Fibroblast of peridontal ligament (primary cell): ENCODE measurements around the gene GARNL3.

Source experiments
- DNase-seq: peaks from one replicate; pipeline ENCODE4 v3.0.0-alpha.2; 2010; ENCODE audit errors: extremely low read depth

Gene GARNL3

DNA sequence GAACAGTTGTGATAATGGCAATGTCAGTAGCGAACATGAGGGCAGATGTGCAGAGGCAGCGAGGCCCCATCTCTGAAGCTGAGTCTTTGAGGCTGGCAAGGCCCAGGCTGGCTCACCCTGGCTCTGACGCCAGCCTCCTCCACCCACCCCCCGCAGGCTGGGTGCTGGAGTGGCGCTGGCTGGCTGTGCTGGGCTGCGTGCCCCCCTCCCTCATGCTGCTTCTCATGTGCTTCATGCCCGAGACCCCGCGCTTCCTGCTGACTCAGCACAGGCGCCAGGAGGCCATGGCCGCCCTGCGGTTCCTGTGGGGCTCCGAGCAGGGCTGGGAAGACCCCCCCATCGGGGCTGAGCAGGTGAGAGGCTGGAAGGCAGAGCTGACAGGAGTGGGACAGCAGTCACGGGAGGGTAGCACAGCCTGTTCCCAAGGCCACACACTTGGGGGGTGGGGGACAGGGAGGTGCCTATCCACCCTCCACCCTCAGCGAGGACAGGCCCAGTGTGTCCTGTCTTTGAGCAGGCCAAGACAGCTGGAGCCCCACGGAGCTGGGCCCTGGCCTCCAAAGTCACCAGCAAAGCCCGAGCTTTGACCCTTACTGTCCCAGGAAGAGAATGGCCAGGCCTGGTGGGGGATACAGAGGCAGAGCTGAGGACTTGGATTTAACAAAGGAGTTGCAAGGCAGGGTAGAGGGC is 138.0 kb downstream of the GARNL3 start:
- no peak for DNase-seq

DNA sequence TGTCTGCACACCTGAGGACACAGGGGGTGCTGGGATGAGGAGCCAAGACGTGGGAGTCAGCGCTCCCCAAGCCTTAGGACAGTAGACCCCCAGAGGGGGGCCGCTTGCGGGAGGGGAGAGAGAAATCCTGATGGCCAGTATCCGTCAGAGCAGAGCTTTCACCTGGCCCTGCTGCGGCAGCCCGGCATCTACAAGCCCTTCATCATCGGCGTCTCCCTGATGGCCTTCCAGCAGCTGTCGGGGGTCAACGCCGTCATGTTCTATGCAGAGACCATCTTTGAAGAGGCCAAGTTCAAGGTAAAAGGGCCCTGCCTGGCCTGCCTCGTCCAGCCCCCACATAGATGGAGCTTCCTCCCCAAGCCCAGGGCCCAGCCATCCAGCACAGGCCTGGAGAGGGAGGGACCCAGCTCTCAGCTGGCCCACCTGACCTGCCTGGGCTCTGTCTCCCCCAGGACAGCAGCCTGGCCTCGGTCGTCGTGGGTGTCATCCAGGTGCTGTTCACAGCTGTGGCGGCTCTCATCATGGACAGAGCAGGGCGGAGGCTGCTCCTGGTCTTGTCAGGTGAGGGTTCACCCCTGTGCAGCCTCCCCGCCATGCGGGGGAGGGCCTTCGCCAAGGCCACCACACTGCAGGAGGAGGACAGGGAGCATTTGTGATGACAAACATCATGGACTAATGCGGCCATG is 139.1 kb downstream of the GARNL3 start:
- DNase-seq, result no peak

DNA sequence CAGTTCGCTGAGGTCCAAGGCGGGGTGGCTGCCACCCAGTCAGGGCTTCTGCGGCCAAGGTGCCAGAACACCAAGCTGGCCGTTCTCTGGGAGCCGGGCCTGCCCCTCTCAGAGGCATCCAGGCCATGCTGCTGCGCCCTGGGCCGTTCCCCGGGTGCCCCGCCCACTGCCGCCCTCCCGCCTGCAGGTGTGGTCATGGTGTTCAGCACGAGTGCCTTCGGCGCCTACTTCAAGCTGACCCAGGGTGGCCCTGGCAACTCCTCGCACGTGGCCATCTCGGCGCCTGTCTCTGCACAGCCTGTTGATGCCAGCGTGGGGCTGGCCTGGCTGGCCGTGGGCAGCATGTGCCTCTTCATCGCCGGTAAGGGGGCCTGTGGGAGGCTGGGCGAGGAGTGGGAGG is 140.1 kb downstream of the GARNL3 start:
- no peak for DNase-seq

DNA sequence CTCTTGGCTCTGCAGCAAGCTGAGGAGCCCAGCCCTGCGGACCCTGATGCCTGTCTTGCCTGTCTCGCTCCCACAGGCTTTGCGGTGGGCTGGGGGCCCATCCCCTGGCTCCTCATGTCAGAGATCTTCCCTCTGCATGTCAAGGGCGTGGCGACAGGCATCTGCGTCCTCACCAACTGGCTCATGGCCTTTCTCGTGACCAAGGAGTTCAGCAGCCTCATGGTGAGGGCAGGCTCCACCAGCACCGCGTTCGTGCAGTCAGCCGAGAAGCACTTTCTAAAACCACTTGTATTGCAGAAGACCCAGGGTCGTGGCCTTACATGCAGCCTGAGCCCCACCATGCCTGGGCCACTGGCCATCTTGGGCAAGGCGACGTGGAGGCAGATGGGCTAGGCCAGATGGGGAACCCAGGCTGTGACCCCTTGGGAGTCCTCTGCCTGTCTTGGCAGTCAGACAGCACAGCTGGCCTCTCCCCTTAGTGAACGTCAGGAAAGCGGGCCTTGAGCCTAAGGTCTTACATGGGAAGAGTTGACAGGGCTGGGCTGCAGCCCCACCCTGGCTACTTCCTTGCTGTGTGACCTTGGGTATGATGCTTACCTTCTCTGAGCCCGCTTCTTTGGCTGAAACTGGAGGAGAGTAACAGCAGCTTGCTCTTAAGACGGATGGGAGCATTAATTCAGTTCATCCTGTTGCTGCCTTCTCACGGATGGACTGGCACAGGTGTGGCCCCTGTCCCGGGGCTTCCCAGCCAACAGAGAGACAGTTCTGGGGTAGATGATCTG is 141.0 kb downstream of the GARNL3 start:
- no peak for DNase-seq

DNA sequence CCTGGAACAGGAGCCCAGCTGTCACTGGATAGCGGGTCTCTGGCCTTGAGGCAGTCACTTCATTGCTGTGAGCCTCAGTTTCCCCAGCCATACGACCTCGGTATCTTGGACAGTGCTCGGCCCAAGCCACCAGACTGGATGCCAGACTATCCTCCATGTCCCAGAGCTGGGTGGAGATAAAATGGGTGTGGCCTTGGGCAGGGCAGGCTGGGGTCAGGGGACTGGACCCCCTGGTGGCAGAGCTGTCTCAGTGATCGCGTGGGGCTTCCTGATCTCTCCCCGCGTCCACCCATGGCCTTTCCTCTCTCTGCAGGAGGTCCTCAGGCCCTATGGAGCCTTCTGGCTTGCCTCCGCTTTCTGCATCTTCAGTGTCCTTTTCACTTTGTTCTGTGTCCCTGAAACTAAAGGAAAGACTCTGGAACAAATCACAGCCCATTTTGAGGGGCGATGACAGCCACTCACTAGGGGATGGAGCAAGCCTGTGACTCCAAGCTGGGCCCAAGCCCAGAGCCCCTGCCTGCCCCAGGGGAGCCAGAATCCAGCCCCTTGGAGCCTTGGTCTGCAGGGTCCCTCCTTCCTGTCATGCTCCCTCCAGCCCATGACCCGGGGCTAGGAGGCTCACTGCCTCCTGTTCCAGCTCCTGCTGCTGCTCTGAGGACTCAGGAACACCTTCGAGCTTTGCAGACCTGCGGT is 142.4 kb downstream of the GARNL3 start:
- DNase-seq, result no peak

DNA sequence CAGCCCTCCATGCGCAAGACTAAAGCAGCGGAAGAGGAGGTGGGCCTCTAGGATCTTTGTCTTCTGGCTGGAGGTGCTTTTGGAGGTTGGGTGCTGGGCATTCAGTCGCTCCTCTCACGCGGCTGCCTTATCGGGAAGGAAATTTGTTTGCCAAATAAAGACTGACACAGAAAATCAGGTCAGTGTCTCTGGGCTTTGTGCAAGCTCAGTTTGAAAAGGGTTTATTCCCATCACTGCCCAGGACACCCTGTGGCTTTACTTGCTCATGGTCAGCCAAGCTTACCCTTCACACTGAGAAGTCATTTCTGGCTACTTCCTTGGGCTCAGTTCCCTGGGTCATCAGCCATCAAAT is 142.9 kb downstream of the GARNL3 start:
- no peak for DNase-seq

DNA sequence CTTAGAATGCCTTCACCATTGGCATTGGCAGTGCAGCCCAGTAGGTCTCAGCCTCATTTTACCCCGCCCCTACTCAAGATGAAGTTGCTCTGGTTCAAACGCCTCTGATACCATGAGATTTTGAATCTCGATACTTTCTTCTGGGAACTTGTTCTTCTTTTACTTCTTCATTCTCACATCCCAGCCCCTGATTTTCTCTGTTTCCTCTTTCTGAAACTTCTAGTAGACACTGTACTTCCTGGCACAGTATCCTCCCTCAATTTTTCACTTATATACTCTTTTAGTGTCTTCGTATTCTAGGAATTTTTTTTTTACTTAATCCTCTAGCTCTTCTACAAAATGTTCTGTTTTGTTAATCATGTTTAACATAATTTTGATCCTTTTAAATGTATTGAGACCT is 146.5 kb downstream of the GARNL3 start:
- no peak for DNase-seq

DNA sequence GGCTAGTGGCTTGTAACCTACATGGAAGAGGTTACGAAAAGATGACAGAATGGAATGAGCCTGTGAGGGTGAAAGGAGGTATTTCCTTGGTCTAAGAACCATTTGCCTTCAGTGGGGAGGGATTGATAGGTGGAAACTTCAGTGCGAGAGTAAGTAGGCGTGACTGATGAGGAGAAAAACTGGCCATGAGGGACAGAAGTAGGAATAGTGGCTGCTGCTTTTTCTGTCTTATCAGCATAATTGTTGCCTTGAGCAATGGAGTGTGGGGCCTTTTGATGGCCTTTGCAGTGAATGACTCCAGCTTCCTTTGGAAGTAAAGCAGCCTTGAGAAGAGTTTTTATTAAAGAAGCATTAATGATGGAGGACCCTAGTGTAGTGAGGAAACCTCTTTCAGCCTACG is 150.6 kb downstream of the GARNL3 start:
- no peak for DNase-seq

DNA sequence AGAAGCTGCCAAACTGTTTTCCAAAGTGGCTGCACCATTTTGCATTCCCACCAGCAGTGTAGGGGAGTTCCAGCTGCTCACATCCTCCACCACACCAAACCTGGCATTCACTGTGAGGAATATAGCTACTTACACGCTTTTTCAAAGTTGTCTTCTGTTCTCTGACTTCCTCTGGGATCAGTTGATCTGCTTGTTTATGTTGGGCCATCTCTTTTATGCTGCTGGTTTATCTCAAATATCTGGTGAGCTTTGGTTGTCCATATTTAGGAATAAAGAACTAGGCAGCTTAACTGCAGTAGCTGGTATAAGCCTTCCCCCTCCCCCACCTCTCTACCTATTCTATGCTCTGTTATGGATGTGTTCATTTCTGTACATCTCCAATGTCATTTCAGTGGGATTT is 151.1 kb downstream of the GARNL3 start:
- DNase-seq, result no peak

DNA sequence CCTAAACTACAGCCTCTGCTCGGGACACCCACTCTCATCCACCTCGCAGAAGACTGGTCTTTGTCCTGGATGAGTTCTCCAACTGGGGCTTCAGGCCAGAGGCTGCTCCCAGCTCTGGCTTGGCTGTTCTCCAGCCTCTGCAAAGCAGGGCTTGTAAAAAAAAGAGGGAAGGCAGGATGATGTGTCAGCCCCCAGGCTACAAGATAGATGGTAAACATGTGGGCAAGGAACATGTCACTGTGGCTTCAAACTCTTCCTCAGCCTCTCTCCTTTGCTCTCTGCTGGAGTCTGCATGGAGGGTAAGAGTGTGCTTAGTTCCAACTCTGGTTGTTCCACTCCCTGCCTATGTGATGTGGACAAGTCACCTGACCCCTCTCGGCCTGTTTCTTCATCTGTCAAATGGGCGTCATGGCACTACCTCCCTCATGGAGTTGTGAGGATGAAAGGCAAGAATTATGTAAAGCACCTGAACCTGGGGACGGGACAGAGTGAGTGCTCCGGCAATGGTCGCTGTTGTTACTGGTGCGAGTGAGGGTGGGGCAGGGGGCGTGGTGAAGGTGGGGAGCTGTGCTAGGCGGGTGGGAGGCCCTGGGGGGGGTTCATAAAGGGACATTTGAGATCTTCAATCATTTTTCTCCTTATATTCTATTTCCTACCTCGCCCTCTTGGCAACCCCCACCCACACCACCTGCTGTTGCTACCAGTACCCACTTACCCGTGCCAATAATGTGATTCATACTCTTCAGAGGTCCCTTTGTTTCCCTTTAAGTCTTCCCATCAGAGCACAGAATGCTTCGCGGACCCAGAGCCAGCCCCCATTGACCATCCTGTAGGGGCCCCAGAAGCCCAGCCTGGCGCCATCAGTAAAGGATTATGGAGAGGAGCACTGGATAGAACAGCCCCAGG is 152.8 kb downstream of the GARNL3 start:
- DNase-seq, result peak; percentile 23

DNA sequence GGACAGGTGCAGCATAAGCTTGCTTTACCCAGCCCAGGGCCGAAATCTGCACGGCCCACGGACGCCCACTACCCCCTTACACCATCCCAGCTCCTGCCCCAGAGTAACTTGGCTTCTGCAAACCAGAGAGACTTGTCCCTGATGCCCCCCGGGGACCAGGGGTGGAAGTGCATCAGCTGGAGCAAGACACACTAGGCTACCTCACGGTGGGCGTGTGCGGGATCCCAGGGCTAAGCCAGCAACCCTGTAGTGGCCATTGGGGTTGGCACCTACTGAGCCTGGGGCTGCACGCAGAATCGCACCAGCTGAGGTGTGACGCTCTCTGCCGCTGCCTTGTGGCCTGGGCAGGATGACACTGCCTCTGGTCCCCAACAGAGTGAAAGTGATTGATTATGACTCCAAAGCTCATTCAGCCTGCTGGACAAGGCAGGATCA is 153.5 kb downstream of the GARNL3 start:
- no peak for DNase-seq

DNA sequence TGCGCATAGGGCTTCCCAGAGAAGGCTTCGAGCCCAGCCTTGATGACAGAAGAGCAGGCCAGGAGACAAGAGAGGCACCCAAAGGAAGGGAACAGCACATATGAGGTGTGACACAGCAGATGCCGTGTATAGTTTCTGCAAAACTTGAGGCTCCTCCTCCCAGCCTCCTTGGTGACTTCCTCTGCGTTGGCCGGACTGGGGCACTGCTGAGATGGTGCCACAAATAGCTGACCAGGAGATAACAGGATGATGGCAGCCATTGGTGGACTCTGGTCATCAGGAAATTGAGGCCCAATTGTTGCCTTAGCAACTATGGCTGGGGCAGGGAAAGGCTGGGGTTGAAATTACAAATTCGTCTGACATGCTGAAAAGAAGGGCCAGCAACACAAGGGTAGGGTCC is 154.8 kb downstream of the GARNL3 start:
- DNase-seq, result no peak

DNA sequence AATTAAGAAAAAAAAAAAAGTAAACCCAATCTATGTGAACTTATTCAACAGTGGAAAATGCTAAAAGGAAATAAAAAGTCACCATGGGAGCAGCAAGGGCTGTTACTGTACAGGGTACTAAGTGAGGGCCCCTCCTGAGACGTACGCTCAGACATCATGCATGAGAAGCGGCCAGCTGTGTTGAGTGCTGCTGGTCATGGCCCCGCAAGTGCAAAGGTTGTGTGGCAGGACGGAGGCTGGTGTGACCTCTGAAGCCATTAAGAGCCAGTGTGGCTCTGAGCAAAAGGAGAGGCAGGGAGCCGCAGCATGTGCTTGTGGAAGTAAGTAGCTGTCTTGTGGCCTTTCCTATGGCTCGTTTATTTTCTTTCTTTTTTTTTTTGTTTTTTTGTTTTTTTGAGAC is 156.5 kb downstream of the GARNL3 start:
- no peak for DNase-seq

DNA sequence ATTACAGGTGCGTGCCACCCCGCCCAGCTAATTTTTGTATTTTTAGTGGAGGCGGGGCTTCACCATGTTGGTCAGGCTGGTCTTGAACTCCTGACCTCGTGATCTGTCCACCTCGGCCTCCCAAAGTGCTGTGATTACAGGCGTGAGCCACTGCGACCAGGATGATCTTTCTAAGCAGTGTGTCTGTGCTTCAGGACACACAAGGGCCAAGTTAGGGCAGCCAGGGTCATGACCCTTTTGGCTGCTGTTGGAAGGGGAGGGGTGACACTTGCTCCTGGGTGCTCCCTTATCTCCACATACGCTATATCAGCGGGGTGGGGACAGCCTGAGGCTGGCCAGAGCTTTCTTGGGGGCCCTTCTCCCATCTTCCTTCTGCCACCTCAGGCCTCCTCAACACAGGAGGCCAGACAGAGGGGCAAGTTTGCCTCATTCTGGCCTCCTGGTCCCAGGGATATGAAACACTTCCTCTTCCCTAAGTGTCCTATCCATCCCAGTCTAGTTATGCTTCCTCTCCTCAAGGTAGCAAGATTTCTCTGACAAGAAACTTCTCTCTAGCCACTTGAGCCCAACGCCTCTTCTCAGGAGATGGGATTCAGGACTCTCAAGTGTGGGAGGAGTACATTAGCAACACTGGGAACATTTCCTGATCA is 157.7 kb downstream of the GARNL3 start:
- DNase-seq, result no peak

DNA sequence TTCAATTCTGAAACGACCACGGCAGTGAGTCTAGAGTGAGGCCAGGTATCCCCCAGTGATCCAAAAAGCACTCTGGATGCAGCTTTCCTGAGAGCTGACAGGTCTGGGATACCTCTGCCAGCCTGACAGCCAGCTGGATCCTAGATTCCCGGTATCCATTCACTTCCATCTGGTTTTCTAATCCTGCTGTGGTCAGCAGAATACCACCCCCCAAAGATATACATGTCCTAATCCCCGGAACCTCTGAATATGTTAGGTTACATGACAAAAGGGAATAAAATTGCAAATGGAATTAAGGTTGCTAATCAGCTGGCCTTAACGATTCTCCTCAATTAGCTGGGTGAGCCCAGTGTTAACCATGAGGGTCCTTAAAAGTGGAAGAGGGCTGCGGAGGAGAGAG is 158.2 kb downstream of the GARNL3 start:
- DNase-seq, result no peak

DNA sequence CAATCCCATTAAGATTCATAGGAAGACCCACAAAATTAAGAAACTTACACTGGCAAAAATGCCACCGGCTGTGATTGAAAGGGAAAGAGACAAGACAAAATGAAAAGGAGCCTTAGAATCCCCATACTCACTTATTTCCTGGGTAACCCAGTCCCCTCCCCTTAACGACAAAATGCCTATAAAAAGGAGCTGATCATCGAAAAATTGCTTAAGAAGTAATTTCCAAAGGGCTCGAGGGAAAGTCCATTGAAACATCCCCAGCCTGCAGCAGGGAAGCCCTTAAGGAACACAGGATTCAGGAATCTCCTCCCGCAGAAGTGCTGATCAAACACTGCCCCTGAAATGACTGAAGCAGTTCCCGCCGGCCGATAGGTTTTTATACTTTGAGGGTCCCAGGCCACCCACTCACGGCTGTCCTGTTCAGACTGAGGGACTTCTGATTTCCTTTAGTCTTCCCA is 158.9 kb downstream of the GARNL3 start:
- DNase-seq, result peak; percentile 33

DNA sequence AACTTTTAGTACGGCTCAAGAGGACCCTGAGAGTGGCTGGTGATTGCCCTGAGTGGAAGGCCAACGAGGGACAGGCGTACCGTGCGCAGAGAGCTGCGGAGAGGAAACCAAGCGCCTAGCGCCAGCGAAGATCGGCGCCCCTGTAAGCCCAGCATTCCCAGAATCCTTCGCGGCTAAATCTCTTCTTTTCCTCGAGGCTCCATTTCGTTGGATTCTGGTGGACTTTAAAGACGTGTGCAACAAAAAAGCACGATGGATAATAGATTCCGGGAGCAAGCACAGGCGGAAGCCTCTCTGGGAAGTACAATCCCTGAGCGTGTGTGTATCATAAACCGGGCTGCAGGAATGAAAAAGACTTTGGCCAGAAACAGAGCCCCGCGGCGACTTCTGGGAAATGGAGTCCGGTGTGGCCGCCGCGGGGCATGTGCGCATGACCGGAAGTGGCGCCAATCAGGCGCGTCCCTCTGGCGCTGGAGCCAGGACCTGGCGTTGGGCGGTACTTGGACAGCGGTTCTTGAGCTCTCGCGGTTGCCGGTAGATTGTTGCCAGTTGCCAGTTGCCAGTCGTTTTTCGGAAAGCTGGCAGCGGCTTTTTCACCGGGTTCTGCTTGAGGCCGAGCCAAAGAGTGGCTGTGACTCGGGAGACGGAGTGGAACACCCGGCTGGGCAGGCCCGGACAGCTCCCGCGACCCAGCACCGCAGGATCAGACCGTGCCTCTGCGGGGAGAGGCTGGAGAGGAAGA is 159.5 kb downstream of the GARNL3 start, which contains the start of gene ZNF79:
ZNF79 (plus strand) TSS at position 449 of the 742 bp plus-strand sequence. CDS start 406 bp downstream, outside the sequence.
- DNase-seq, result peak; percentile 89

DNA sequence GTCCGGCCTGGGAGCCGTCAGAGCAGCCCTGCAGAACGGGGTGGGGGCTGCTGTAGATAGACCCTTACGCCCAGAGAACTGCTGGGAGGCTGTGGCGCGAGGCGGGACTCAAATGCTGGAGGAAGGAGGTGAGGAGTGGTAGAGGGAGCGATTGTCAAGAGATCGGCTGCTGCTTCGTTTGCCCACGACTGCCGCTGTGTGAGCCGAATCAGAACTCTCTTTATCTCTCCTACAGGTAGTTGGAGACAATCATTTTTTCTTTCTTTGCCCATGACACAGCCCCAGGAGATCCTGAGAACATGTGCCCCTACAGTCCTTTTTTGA is 160.1 kb downstream of the GARNL3 start:
- DNase-seq, result no peak

DNA sequence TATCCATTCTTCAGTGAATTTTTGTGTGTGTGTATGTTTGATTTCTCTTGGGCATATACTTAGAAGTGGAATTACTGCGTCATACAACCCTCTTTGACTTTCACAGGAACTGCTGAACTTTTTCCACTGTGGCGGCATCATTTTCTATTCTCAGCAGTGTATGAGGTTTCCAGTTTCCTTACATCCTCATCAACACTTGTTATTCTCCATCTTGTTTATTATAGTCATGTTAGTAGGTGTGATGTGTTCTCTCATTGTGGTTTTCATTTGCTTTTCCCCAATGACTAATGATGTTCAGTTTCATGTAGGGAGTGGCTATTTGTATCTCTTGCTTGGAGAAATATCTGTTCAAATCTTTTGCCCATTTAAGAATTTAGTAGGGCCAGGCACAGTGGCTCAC is 162.2 kb downstream of the GARNL3 start:
- DNase-seq, result no peak

DNA sequence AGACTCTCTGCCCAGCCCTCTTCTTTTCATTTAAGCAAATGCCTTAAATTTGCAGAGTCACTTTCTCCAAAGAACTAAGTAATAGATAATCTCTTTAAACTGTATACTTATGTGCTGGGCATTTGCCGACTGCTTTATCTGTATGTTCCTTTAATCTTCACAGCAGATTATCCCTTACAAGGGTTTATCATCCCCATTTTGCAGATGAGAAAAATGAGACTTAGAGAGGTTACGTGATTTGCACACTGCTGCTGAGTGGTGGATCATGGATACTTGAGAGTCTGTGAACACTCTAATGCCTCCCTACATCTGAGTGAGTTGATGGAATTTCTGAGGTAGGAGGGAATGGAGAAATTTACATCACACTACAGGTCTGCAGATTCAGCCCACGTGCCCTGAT is 163.8 kb downstream of the GARNL3 start:
- no peak for DNase-seq
